Esophagus squamous epithelium (tissue), 4 donors: ENCODE results near the gene GANC.
"Not testable (repeated sequence)": the region's sequence is repeated elsewhere in the genome, so short reads cannot be mapped to it uniquely, and the experiment has no call there.

ENCODE experiments used
- POLR2A ChIP-seq, 4 donors: fragments of 450-650 bp; IDR thresholded peaks; one replicate each; pipeline ENCODE4 v1.6.1; 2017; ENCODE audit warnings: antibody characterized with exemption in 4 of 4, mild to moderate bottlenecking in 4 of 4, moderate library complexity in 3 of 4
- TF ChIP-seq, protein P1 (sequence below), 6 experiments: fragments of 450-650 bp in 4 of 6; fragments of 200-600 bp in 2 of 6; sonication (generic) in 2 of 6; IDR thresholded peaks; one replicate each; pipeline ENCODE4 v1.5.1; 2016 to 2019; ENCODE audit warnings: antibody characterized with exemption in 6 of 6, mild to moderate bottlenecking in 4 of 6, moderate library complexity in 4 of 6

DNA sequence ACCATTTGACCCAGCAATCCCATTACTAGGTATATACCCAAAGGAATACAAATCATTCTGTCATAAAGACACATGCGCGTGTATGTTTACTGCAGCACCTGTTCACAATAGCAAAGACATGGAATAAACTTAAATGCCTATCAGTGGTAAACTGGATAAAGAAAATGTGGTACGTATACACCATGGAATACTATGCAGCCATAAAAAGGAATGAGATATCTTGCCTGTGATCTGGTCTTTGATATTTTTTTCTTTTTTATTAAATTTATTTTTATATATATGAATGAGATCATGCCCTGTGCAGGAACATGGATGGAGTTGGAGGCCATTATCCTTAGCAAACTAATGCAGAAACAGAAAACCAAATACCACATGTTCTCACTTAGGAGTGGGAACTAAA lies 64.1 kb downstream of the GANC start:
- not testable (repeated sequence) for TF ChIP-seq POLR2A (IDR thresholded peaks at IDR 0.05)
- TF ChIP-seq, protein P1, sequence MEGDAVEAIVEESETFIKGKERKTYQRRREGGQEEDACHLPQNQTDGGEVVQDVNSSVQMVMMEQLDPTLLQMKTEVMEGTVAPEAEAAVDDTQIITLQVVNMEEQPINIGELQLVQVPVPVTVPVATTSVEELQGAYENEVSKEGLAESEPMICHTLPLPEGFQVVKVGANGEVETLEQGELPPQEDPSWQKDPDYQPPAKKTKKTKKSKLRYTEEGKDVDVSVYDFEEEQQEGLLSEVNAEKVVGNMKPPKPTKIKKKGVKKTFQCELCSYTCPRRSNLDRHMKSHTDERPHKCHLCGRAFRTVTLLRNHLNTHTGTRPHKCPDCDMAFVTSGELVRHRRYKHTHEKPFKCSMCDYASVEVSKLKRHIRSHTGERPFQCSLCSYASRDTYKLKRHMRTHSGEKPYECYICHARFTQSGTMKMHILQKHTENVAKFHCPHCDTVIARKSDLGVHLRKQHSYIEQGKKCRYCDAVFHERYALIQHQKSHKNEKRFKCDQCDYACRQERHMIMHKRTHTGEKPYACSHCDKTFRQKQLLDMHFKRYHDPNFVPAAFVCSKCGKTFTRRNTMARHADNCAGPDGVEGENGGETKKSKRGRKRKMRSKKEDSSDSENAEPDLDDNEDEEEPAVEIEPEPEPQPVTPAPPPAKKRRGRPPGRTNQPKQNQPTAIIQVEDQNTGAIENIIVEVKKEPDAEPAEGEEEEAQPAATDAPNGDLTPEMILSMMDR (IDR thresholded peaks at IDR 0.05) = not testable (repeated sequence)
